ENCODE results near the gene RHEBL1. TPM values are rescaled to one million over a fixed set of nuclear protein-coding genes. Genes with fewer than 3 reads are reported as not detected.

Gene RHEBL1
- polyA plus RNA-seq, 3 donors = 0.17 to 0.96 (median 0.50) TPM

GRCh38 chr12:49110464-49111155 lies 40.8 kb upstream of the RHEBL1 start, which contains the start of gene LMBR1L:
Gene LMBR1L, minus strand, starts transcription at chr12:49110847. Its CDS starts 292 bp downstream, at chr12:49110555.
- H3K4me2 ChIP-seq (replicated peaks; ENCODE audit: extremely low read depth, low read length, poor library complexity, severe bottlenecking) = peak within 1 kb of the TSS; percentile 93
- peak within 1 kb of the TSS; percentile 83 for H3K9ac ChIP-seq (ENCODE audit: insufficient read depth, low read length, poor library complexity, severe bottlenecking)
- peak within 1 kb of the TSS; percentile 84 to 91 for H3K27ac ChIP-seq (ENCODE audit: low read depth in 1 of 2, low read length in 2 of 2)
- H3K4me1 ChIP-seq (ENCODE audit: control insufficient read depth in 1 of 2, insufficient read depth in 2 of 2, low read length in 2 of 2) = peaks cover 42 to 50% of the 10 kb centered on the region in 2 donors
- TF ChIP-seq CTCF (IDR thresholded peaks at IDR 0.05) = peak; percentile 57
- H3K27me3 Mint-ChIP-seq (ENCODE audit: low read depth in 3 of 3) = peaks cover 0 to 1% (median 1%) of the 10 kb centered on the region in 3 donors
- WGBS (ENCODE audit: insufficient coverage) = 0% methylated on average over 26 of the region's 43 CpGs
- H3K4me3 Mint-ChIP-seq = peak within 1 kb of the TSS; percentile 95 to 100
- H3K27ac Mint-ChIP-seq = peak within 1 kb of the TSS; percentile 90 to 96 (median 95)
- intact Hi-C loops (cut with micrococcal nuclease) = loop anchor here in 1 of 2 donors (1.0 kb wide), 1 partner anchor 40 kb away; no protein-coding TSS in a partner anchor
- H3K9me3 ChIP-seq (replicated peaks in 1 of 2; ENCODE audit: control insufficient read depth in 1 of 2, insufficient read depth in 1 of 2, low read length in 2 of 2) = no peaks in the 10 kb centered on the region
- peaks cover 33% of the 10 kb centered on the region for H3K79me2 ChIP-seq (ENCODE audit: insufficient read depth, low read length)
- DNase-seq = peak; percentile 97 to 99 (median 98)
- peak within 1 kb of the TSS; percentile 71 to 100 (median 71) for H3K4me3 ChIP-seq (replicated peaks in 1 of 3; ENCODE audit: low read depth in 2 of 3, low read length in 3 of 3)
- H2AFZ ChIP-seq (ENCODE audit: insufficient read depth, low read depth, low read length, poor library complexity, severe bottlenecking) = peak within 1 kb of the TSS; percentile 86
- H3K27me3 ChIP-seq (ENCODE audit: control insufficient read depth in 2 of 2, insufficient read depth in 2 of 2, low read length in 2 of 2) = no peaks in the 10 kb centered on the region
- H3K36me3 ChIP-seq (replicated peaks in 1 of 2; ENCODE audit: control insufficient read depth in 1 of 2, insufficient read depth in 2 of 2, low read length in 2 of 2) = peaks cover 5 to 9% of the 10 kb centered on the region in 2 donors
- H3K36me3 Mint-ChIP-seq = peaks cover 10 to 11% of the 10 kb centered on the region in 2 donors
- peaks cover 47% of the 10 kb centered on the region for H3K4me1 Mint-ChIP-seq
- H3K9me3 Mint-ChIP-seq = no peaks in the 10 kb centered on the region
- H4K20me1 ChIP-seq (ENCODE audit: insufficient read depth, low read length) = peaks cover 37% of the 10 kb centered on the region

GRCh38 chr12:49109641-49110463 lies 40.1 kb upstream of the RHEBL1 start:
- Histone ChIP-seq H3K36me3 (replicated peaks in 1 of 2; ENCODE audit: control insufficient read depth in 1 of 2, insufficient read depth in 2 of 2, low read length in 2 of 2) (peaks cover 5 to 13% of the 10 kb centered on the region in 2 donors), H3K27ac (ENCODE audit: low read depth in 1 of 2, low read length in 2 of 2) (peak overlapping the region; percentile 84 to 91), H3K79me2 (ENCODE audit: insufficient read depth, low read length) (peaks cover 35% of the 10 kb centered on the region), H4K20me1 (ENCODE audit: insufficient read depth, low read length) (peaks cover 45% of the 10 kb centered on the region), H3K27me3 (ENCODE audit: control insufficient read depth in 2 of 2, insufficient read depth in 2 of 2, low read length in 2 of 2) (no peaks in the 10 kb centered on the region), H3K4me3 (replicated peaks in 1 of 3; ENCODE audit: low read depth in 2 of 3, low read length in 3 of 3) (peak overlapping the region; percentile 71 to 100 (median 71)), H3K4me2 (replicated peaks; ENCODE audit: extremely low read depth, low read length, poor library complexity, severe bottlenecking) (peak overlapping the region; percentile 93), H3K4me1 (ENCODE audit: control insufficient read depth in 1 of 2, insufficient read depth in 2 of 2, low read length in 2 of 2) (peaks cover 50 to 57% of the 10 kb centered on the region in 2 donors), H2AFZ (ENCODE audit: insufficient read depth, low read depth, low read length, poor library complexity, severe bottlenecking) (peak overlapping the region; percentile 86), H3K9me3 (replicated peaks in 1 of 2; ENCODE audit: control insufficient read depth in 1 of 2, insufficient read depth in 1 of 2, low read length in 2 of 2) (no peaks in the 10 kb centered on the region), H3K9ac (ENCODE audit: insufficient read depth, low read length, poor library complexity, severe bottlenecking) (peak overlapping the region; percentile 83)
- H3K27me3 Mint-ChIP-seq (ENCODE audit: low read depth in 3 of 3) = peaks cover 0 to 3% (median 1%) of the 10 kb centered on the region in 3 donors
- peak overlapping the region; percentile 90 to 96 (median 95) for H3K27ac Mint-ChIP-seq
- H3K4me3 Mint-ChIP-seq = peak overlapping the region; percentile 95 to 100
- H3K4me1 Mint-ChIP-seq = peaks cover 54% of the 10 kb centered on the region
- H3K9me3 Mint-ChIP-seq = no peaks in the 10 kb centered on the region
- intact Hi-C loops (cut with micrococcal nuclease) = no loop called here
- 4% methylated on average over 21 of the region's 33 CpGs for WGBS (ENCODE audit: insufficient coverage)
- DNase-seq = no peak
- peaks cover 11 to 13% of the 10 kb centered on the region in 2 donors for H3K36me3 Mint-ChIP-seq
- no peak for TF ChIP-seq CTCF (IDR thresholded peaks at IDR 0.05)
